Colonic mucosa (tissue), 4 donors: Measurements from ENCODE around the gene DRAM2. TPM values are rescaled to one million over a fixed set of nuclear protein-coding genes. Genes with fewer than 3 reads are reported as not detected.

ENCODE experiments used
- DNase-seq: peaks from one replicate; pipeline ENCODE4 v3.0.0-alpha.2; 2020
- H3K27ac ChIP-seq: fragments of 200-600 bp; one replicate; pipeline ENCODE4 v1.8.0; 2021
- H3K27me3 ChIP-seq: fragments of 200-600 bp; one replicate; pipeline ENCODE4 v1.8.0; 2021
- H3K36me3 ChIP-seq: fragments of 200-600 bp; one replicate; pipeline ENCODE4 v1.8.0; 2021
- H3K4me1 ChIP-seq: fragments of 200-600 bp; one replicate; pipeline ENCODE4 v1.8.0; 2021; ENCODE audit warnings: mild to moderate bottlenecking
- H3K4me3 ChIP-seq: fragments of 200-600 bp; one replicate; pipeline ENCODE4 v1.8.0; 2021
- H3K9ac ChIP-seq, 2 donors: one replicate each; pipeline ENCODE4 v1.7.0; 2013; ENCODE audit warnings: control low read depth in 2 of 2, low read depth in 2 of 2, low read length in 2 of 2
- H3K9me3 ChIP-seq: fragments of 200-600 bp; one replicate; pipeline ENCODE4 v1.8.0; 2021
- CTCF ChIP-seq: fragments of 200-600 bp; IDR thresholded peaks from one replicate; pipeline ENCODE4 v1.8.0; 2022; ENCODE audit warnings: antibody characterized with exemption, mild to moderate bottlenecking
- intact Hi-C: fragments of 100-400 bp; cut with DNase I; formaldehyde crosslinking; loops from one replicate; pipeline ENCODE4 v1.14.1; 2022
- total RNA-seq, 2 donors: library from RNA; stranded (reverse); fragmentation: NEBNext Ultra II Directional in 1 of 2; extraction: Animal tissue kit (Norgen Biotek cat#: 25700) in 1 of 2; gene quantifications; one replicate each; pipeline ENCODE4 v1.2.1, GENCODE V29; 2021
- donor health status: healthy.
- donor health status: DM: no; HTN: no; CAD: no.
- donor health status: DM: no; HTN: no; CAD: no.

DRAM2 gene
- total RNA-seq, 2 donors from 2014 or later: 35.8 to 88.8 TPM

DNA sequence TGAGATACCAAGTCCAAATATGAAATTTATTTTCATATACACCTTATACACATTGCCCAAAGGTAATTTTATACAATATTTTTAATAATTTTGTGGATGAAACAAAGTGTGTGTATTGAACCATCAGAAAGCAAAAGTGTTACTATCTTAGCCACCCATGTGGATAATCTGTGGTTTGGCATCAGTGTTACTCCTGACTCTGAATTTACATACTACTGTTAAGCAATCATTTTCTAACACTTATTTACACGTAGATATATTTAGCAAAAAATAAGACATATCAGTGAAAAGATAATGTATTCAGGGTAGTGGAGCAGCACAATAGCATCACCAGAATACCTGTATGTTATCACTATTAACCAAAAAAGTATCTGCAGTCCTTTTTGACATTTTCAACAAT, 36.8 kb upstream of the DRAM2 start:
- H3K9me3 ChIP-seq: no peaks in the 10 kb centered on the region
- H3K27ac ChIP-seq: no peak overlapping the region
- no peaks in the 10 kb centered on the region for H3K36me3 ChIP-seq
- DNase-seq: no peak
- intact Hi-C loops: no loop called here
- no peaks in the 10 kb centered on the region for H3K27me3 ChIP-seq
- no peak overlapping the region for H3K9ac ChIP-seq
- H3K4me1 ChIP-seq: no peaks in the 10 kb centered on the region
- no peak overlapping the region for H3K4me3 ChIP-seq
- no peak for TF ChIP-seq CTCF

- DNase-seq: no peak
- Histone ChIP-seq H3K4me1 (no peaks in the 10 kb centered on the region), H3K9me3 (no peaks in the 10 kb centered on the region), H3K27ac (no peak overlapping the region), H3K4me3 (no peak overlapping the region), H3K36me3 (no peaks in the 10 kb centered on the region), H3K27me3 (no peaks in the 10 kb centered on the region), H3K9ac (no peak overlapping the region)
- intact Hi-C loops: no loop called here
- TF ChIP-seq CTCF: no peak
Observed at GRCh38 chr1:111175349-111175748, 35.5 kb upstream of the DRAM2 start.

- no peak for TF ChIP-seq CTCF
- Histone ChIP-seq H3K4me3 (no peak overlapping the region), H3K9ac (no peak overlapping the region), H3K27me3 (no peaks in the 10 kb centered on the region), H3K27ac (no peak overlapping the region), H3K36me3 (no peaks in the 10 kb centered on the region), H3K4me1 (no peaks in the 10 kb centered on the region), H3K9me3 (no peaks in the 10 kb centered on the region)
- intact Hi-C loops: no loop called here
- DNase-seq: no peak
Observed at GRCh38 chr1:111174070-111174469, 34.2 kb upstream of the DRAM2 start.

GRCh38 chr1:111172463-111172862, 32.6 kb upstream of the DRAM2 start:
- no peak for DNase-seq
- Histone ChIP-seq H3K4me1 (no peaks in the 10 kb centered on the region), H3K27ac (no peak overlapping the region), H3K9me3 (no peaks in the 10 kb centered on the region), H3K9ac (no peak overlapping the region), H3K36me3 (no peaks in the 10 kb centered on the region), H3K27me3 (no peaks in the 10 kb centered on the region), H3K4me3 (no peak overlapping the region)
- TF ChIP-seq CTCF: no peak
- intact Hi-C loops: no loop called here

- intact Hi-C loops: no loop called here
- no peaks in the 10 kb centered on the region for H3K4me1 ChIP-seq
- DNase-seq: no peak
Observed at GRCh38 chr1:111164151-111164550, 24.3 kb upstream of the DRAM2 start.

More at GRCh38 chr1:111164151-111164550, 24.3 kb upstream of the DRAM2 start:
- Histone ChIP-seq H3K27me3 (no peaks in the 10 kb centered on the region), H3K36me3 (no peaks in the 10 kb centered on the region), H3K27ac (no peak overlapping the region), H3K9me3 (no peaks in the 10 kb centered on the region), H3K4me3 (no peak overlapping the region), H3K9ac (no peak overlapping the region)
- TF ChIP-seq CTCF: no peak
